NCI-H1930 (cell line): Measurements from ENCODE around the gene PTH1R.

ENCODE experiments used
- DNase-seq, 2 experiments: peaks; one replicate each; lab custom pipeline; 2025; lab: John Stamatoyannopoulos, UW

Gene PTH1R

GRCh38 chr3:46913644-46914043 lies 36.1 kb downstream of the PTH1R start:
- no peak for DNase-seq

DNA sequence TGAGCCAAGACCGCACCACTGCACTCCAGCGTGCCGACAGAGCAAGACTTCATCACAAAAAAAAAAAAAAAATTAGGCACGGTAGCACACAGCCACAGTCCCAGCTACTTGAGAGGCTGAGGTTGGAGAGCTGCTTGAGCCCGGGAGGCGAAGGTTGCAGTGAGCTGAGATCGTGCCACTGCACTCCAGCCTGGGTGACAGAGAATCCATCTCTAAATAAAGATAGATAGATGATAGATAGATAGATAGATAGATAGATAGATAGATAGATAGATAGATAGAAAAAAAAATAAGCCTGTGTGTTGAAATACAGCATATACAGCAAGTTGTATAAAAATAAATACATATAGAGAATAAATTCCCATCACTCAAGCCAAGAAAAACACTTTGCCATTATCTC lies 37.3 kb downstream of the PTH1R start:
- DNase-seq: no peak

DNA sequence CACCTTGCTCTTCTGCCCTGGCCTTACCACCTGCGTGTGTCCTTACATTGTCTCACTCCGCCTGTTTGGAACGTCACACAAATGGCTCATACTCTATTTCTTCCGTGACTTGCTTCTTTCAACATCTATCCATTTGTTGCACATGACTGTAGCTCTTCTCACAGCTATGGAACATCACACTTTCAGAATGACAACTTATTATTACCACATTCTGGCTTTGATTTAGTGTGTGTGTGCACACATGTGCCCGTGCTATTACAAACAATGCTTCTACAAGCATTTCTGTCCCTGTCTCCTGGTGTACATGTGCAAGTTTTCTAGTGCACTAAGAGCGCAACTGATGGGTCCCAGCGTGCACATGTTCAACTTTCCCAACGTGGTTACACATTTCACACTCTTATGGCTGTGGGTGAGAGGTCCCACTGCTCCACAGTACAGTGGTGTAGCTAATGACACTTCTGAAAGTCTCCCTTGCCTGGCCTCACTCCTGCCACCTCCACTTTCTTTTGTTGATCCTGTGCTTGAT lies 37.8 kb downstream of the PTH1R start:
- DNase-seq: no peak

- no peak for DNase-seq
These were observed 38.8 kb downstream of the PTH1R start for GRCh38 chr3:46916278-46916677.

DNA sequence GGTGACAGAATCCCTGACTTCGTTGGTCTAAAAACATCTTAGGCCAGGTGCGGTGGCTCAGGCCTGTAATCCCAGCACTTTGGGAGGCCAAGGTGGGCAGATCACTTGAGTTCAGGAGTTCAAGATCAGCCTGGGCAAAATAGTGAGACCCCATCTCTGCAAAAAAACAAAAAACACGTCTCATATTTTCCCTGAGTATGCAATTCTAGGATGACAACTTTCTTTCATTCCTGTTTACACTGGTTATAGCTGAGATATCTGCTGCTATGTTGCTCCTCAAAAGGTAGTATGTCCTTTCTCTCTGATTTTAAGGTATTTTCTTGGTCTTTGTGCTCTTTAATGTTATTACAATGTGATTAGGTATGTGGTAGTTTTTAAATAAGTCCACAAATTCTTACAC lies 39.3 kb downstream of the PTH1R start:
- no peak for DNase-seq

- no peak for DNase-seq
These were observed 39.7 kb downstream of the PTH1R start for GRCh38 chr3:46917257-46917656.

DNA sequence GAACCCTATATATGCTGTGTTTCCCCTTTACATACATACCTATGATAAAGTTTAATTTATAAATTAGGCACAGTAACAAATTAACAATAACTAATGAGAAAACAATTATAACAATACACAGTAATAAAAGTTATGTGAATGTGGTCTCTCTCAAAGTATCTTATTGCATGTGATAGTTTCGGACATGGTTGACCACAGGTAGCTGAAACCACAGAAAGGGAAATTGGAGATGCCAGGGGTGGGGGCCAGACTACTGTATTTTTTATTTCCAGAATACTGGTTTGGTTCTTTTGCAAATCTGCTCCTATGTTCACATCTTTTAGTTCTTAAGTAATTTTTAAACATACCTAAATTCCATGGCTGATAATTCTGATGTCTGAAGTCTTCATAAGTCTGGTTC lies 40.7 kb downstream of the PTH1R start:
- DNase-seq: no peak

GRCh38 chr3:46918634-46919033 lies 41.1 kb downstream of the PTH1R start:
- DNase-seq: no peak

- DNase-seq: no peak
These were observed 43.5 kb downstream of the PTH1R start for GRCh38 chr3:46921041-46921440.

GRCh38 chr3:46921871-46922271 lies 44.4 kb downstream of the PTH1R start:
- DNase-seq: no peak

DNA sequence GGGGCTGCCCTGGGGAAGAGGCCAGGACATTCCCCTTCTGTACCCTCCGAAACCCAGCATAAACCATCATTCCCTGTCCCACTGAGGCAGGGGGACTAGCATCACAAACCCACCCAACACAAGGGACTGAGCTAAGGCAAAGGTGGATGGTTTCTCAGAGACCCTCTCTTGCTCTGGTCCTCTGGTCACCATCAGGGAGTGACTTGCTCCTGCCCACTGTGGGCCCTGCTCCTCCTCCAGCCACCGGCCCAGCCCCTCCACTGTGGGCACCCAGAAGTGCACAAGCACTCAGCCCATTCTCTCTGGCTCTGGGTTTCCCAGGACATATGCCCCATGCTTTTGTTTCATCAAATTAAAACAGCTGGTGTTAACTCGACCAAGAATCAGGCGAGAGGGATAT lies 44.9 kb downstream of the PTH1R start:
- DNase-seq: no peak

DNA sequence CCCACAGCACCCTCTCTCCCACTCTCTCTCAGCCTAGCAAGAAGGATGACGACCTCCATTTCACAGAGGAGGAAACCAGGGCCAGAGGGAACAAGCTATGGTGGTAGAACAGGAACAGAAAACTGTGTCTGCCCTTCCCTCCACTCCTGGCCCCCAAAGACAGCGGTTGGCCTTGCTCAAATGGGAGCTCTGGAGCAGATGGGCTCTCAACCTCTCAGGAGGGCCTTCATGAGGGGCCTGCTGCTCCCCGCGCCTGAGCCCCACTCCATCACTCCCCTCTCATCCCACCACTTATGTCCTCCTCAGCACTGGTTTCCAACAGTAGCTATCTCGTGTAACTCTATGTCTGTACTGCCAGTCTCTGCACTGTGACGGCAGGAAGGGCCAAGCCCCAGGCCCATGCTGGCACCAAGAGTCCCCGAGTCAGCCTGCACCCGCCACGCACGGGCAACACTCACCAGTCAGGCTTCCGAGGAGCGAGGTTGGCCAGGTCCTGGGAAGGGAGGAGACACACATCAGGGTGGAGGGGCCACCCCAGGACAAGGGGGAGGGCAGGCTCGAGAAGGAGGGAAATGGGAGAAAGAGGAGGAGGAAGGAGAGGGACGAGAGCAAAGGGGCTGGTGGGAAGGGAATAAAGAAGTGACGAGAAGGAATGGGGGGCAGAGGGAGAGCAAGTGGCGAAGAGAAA lies 45.5 kb downstream of the PTH1R start:
- no peak for DNase-seq

- no peak for DNase-seq
These were observed 46.2 kb downstream of the PTH1R start for GRCh38 chr3:46923559-46924350.

DNA sequence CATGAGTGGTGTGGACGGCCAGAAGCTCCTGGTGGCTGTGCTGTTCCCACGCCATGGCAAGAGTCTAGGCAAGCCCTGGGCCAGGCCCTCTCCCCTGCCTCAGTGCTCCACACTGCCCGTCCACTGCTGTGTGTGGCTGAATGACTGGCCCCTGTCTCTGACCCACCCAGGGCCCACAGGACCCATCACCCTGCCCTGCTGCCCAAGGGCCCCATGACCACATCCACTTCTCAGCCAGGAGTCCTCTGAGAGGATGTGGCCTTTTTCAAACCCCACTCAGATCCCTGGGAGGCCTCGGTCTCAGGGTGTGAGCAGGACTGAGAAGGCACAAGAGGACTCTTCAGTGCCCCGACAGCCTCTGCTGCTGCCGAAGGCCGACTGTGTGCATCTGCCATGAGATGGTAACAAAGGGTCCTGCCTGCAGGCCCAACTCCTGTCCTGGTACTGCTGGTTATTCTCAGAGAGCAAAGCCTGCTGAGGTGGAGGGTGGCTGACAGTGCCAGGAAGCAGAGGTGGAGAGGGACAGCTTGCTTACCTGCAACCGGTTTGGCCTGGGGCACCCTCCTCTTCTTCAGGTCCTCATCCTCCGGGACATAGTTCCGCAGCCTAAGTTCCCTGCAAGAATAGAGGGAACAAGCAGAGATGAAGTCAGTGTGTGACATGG lies 47.5 kb downstream of the PTH1R start:
- no peak for DNase-seq

GRCh38 chr3:46925585-46925934 lies 48.0 kb downstream of the PTH1R start:
- no peak for DNase-seq

- no peak for DNase-seq
These were observed 48.5 kb downstream of the PTH1R start for GRCh38 chr3:46926039-46926438.

DNA sequence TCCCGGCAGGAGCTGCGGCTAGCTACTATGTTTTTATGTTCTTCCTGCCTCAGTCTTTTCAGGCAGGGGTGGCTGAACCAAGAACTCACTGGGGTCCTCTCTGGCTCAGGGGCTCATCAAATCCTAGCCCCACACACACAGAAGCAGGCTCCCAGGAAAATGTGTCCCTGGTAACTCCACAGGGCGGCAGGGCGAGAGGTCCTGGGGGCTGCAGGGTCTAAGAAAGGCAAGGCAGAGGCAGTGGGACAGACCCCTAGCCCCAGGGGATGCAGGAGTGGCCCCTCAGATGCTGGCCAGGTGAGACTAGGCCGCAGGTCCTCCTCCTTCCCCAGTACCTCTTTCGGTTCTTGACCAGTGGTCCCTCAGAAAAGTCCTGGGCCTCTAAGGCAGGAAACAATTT lies 48.9 kb downstream of the PTH1R start:
- no peak for DNase-seq

DNA sequence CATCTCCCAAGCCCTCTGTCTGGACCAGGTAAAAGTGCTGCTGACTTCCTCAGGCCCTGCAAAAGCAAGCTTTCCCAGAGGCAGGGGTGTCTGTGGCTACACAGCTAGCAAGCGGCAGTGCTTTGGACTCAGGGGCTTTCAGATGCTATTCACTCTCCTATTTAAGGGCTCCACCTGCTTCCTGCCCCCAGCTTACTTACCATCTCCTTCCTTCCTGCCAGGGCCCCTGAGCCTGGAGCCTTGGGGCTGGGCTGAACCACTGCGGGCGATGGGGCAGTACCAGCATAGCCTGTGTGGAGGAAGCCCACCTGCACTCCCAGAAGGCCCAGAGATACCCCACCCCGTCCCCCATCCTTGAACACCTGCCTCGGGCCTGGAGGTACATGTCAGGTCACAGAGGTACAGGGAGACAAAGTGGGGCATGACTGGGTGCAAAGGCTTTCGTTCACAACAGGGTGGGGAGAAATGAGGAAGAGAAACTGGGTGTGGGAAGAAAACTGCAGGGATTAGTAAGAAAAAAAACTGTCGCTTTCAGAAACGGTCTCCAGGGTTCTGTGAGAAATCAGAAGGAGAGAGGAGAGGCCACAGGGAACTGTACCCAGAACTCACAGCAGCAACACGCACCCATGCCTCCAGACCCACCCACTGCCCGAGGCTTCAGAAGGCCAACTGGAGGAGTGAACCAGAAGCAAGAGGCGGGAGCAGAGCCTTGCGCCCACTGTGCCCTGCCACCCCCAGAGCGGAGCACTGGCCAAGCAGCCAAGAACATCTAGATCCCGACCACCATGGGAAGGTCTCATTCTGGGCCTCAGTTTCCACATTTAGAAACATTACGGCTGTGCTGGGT lies 49.6 kb downstream of the PTH1R start:
- DNase-seq: no peak

GRCh38 chr3:46927718-46928073 lies 50.2 kb downstream of the PTH1R start:
- DNase-seq: no peak

DNA sequence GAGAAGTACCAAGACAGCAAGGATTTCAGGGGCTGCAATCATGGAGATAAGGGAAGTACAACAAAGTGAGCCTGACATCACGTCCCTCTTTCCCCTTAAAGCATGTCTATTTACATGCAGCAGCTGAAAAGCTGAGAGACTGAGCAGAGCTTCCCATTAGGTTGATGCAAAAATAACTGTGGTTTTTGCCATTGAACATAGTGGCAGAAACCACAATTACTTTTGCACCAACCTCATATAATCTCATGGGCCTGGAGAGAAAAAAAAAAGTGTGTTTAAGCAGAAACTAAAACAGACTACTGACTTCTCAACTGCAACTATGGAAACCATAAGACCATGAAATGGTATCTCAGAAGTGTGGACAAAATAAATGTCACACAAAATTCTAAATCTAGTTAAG lies 50.8 kb downstream of the PTH1R start:
- DNase-seq: no peak

DNA sequence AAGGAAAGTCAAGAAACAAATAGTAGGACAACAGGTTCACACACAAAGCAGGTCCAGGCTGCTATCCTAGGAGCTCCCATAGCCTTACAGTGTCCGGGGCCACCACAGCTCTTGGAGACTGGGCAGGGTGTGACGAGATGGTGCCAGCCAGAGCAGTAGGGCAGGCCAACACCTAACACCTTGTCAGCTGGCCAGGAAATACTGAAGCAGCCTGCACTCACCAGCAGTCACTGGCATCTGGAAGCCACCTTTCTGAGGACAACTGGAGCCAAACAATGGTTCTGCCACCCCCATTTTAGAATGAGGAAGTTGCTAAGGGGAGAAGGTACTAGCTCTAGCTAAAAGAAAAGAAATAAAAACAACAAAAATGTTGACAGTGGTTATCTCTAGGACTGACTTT lies 51.8 kb downstream of the PTH1R start:
- no peak for DNase-seq
